Measurements from ENCODE around the gene CLEC18B. TPM values are rescaled to one million over a fixed set of nuclear protein-coding genes. Genes with fewer than 3 reads are reported as not detected.

Gene CLEC18B
- total RNA-seq = under 0.01 TPM in 1 of 2 replicates, not detected in the other

DNA sequence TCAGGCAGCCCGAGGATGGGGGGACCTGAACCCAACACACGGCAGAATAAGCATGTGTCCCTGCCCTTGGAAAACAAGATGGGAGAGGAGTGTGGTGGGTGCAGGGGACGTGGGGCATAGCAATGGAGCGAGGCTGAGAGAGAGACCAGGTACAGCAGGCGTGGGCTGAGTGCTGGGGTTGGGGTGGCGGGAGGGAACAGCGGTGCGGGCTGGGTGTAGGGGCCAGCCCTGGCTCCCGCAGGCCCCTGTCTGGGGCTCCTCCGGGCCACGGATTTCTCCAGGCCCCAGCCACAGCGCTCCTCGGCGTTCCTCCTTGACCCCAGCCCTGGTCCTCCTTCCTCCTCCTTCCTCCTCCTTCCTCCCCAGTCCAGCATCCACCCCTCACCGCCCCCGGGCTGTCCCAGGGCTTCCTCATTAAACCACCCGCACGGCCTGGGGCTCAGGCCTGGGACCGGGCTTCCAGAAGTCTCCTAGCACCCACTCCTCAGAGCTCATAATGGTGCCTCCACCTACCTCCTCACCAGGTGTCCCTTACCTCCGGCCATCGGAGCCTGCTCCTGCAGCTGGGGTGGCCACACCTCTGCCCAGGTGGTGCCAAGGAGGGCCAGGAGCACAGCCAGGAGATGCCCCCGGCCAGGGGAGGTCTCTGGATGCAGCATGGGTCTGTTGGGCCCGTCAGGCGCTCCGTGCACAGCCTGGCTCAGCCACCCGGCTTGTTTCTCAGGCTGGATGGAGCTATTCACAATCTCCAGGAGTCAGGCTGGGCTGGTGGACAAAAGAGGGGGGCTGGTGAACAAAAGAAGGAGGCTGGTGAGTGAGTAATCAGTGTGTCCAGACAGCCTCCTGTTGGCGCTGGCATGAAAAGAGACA lies at the start of gene CLEC18B:
Gene CLEC18B, minus strand, starts transcription at position 867 of the 870 bp plus-strand sequence. Its CDS starts 208 bp downstream, at position 659.

Other genes starting within 250 kb of the CLEC18B start
- gene PSMD7, start 124.7 kb downstream of the CLEC18B start, total RNA-seq = 130 and 187 TPM in 2 replicates
- gene NPIPB15, start 45.2 kb downstream of the CLEC18B start, total RNA-seq = not detected in 2 replicates
- gene GLG1, start 185.6 kb upstream of the CLEC18B start, total RNA-seq = 82.5 and 112 TPM in 2 replicates
- gene RFWD3, start 245.4 kb upstream of the CLEC18B start, total RNA-seq = 18.8 and 29.2 TPM in 2 replicates

Data from epithelial cell of umbilical artery (primary cell).